H9 (cell line): ENCODE results near the gene ATE1. TPM values are rescaled to one million over a fixed set of nuclear protein-coding genes. Genes with fewer than 3 reads are reported as not detected.

Experiments
- DNase-seq: peaks from one replicate; pipeline ENCODE4 v3.0.0-alpha.2; 2017
- H2AFZ ChIP-seq: one replicate; pipeline ENCODE4 v1.6.1; 2013; ENCODE audit warnings: mild to moderate bottlenecking, low read length, control low read depth, moderate library complexity
- H2AK5ac ChIP-seq: 2 replicates; pipeline ENCODE4 v1.6.1; 2013; ENCODE audit warnings: low read length, control low read depth, mixed read lengths; ENCODE audit not compliant: insufficient read length
- H2BK120ac ChIP-seq: one replicate; pipeline ENCODE4 v1.6.1; 2013; ENCODE audit warnings: low read depth, mild to moderate bottlenecking, low read length, control low read depth, inconsistent platforms; ENCODE audit not compliant: poor library complexity, severe bottlenecking
- H2BK12ac ChIP-seq: 2 replicates; pipeline ENCODE4 v1.6.1; 2013; ENCODE audit warnings: low read length, control low read depth, mixed read lengths, low read depth; ENCODE audit not compliant: insufficient read length
- H2BK15ac ChIP-seq: 2 replicates; pipeline ENCODE4 v1.6.1; 2013; ENCODE audit warnings: low read depth, low read length, control low read depth
- H2BK20ac ChIP-seq: one replicate; pipeline ENCODE4 v1.6.1; 2013; ENCODE audit warnings: low read depth, mild to moderate bottlenecking, low read length, control low read depth, inconsistent platforms; ENCODE audit not compliant: poor library complexity, severe bottlenecking
- H2BK5ac ChIP-seq: 2 replicates; pipeline ENCODE4 v1.6.1; 2013; ENCODE audit warnings: low read length, control low read depth, mixed read lengths; ENCODE audit not compliant: insufficient read length
- H3K14ac ChIP-seq: 2 replicates; pipeline ENCODE4 v1.6.1; 2013; ENCODE audit warnings: low read length, control low read depth; ENCODE audit not compliant: insufficient read depth
- H3K18ac ChIP-seq: 2 replicates; pipeline ENCODE4 v1.6.1; 2013; ENCODE audit warnings: low read depth, mild to moderate bottlenecking, mixed read lengths, low read length, control low read depth; ENCODE audit not compliant: insufficient read length
- H3K23ac ChIP-seq: 2 replicates; pipeline ENCODE4 v1.6.1; 2013; ENCODE audit warnings: low read length, control low read depth, mixed read lengths, low read depth; ENCODE audit not compliant: insufficient read length
- H3K23me2 ChIP-seq: 2 replicates; pipeline ENCODE4 v1.6.1; 2013; ENCODE audit warnings: low read depth, mild to moderate bottlenecking, mixed read lengths, low read length, control low read depth; ENCODE audit not compliant: insufficient read length, poor library complexity, severe bottlenecking
- H3K27ac ChIP-seq: 2 replicates; pipeline ENCODE4 v1.5.1; 2013; ENCODE audit warnings: low read length, control low read depth, mixed read lengths, low read depth; ENCODE audit not compliant: insufficient read length
- H3K27me3 ChIP-seq: 2 replicates; pipeline ENCODE4 v1.6.1; 2013; ENCODE audit warnings: low read length, control low read depth, inconsistent platforms; ENCODE audit not compliant: insufficient read depth
- H3K4ac ChIP-seq: 2 replicates; pipeline ENCODE4 v1.6.1; 2013; ENCODE audit warnings: low read depth, mild to moderate bottlenecking, control low read depth, inconsistent platforms, low read length, moderate library complexity
- H3K4me1 ChIP-seq: 2 replicates; pipeline ENCODE4 v1.6.1; 2013; ENCODE audit warnings: low read length, control low read depth, inconsistent platforms; ENCODE audit not compliant: insufficient read depth
- H3K4me2 ChIP-seq: 2 replicates; pipeline ENCODE4 v1.6.1; 2013; ENCODE audit warnings: low read length, control low read depth, mixed read lengths; ENCODE audit not compliant: insufficient read length, insufficient read depth
- H3K56ac ChIP-seq: 2 replicates; pipeline ENCODE4 v1.6.1; 2013; ENCODE audit warnings: low read depth, mild to moderate bottlenecking, mixed read lengths, low read length, control low read depth; ENCODE audit not compliant: insufficient read length
- H3K79me1 ChIP-seq: 2 replicates; pipeline ENCODE4 v1.6.1; 2013; ENCODE audit warnings: low read depth, mild to moderate bottlenecking, moderate library complexity, low read length, control low read depth, inconsistent platforms; ENCODE audit not compliant: insufficient read depth, poor library complexity, severe bottlenecking
- H3K79me2 ChIP-seq: 2 replicates; pipeline ENCODE4 v1.6.1; 2013; ENCODE audit warnings: low read length, control low read depth, inconsistent platforms; ENCODE audit not compliant: insufficient read depth
- H3K9ac ChIP-seq: 2 replicates; pipeline ENCODE4 v1.6.1; 2013; ENCODE audit warnings: low read length, control low read depth, mixed read lengths; ENCODE audit not compliant: insufficient read length; ENCODE audit errors: extremely low read depth
- H3K9me3 ChIP-seq: one replicate; pipeline ENCODE4 v1.6.1; 2013; ENCODE audit warnings: low read depth, low read length, inconsistent platforms; ENCODE audit not compliant: control insufficient read depth
- H3T11ph ChIP-seq: one replicate; pipeline ENCODE4 v1.6.1; 2013; ENCODE audit warnings: mild to moderate bottlenecking, low read length, control low read depth, inconsistent platforms
- H4K20me1 ChIP-seq: one replicate; pipeline ENCODE4 v1.6.1; 2013; ENCODE audit not compliant: control insufficient read depth, insufficient read length, insufficient read depth
- H4K5ac ChIP-seq: 2 replicates; pipeline ENCODE4 v1.6.1; 2013; ENCODE audit warnings: low read depth, mild to moderate bottlenecking, mixed read lengths, low read length, control low read depth; ENCODE audit not compliant: insufficient read length
- H4K8ac ChIP-seq: replicated peaks from 2 replicates; pipeline ENCODE4 v1.6.1; 2013; ENCODE audit warnings: low read length, control low read depth, mixed read lengths, low read depth; ENCODE audit not compliant: insufficient read length
- H4K91ac ChIP-seq: 2 replicates; pipeline ENCODE4 v1.6.1; 2013; ENCODE audit warnings: low read depth, mild to moderate bottlenecking, moderate library complexity, mixed read lengths, low read length, control low read depth; ENCODE audit not compliant: insufficient read length
- H3K27ac Mint-ChIP-seq, 3 experiments: 2 replicates in 2 of 3; 3 replicates in 1 of 3; pipeline ENCODE4 v1.8.0; 2020 to 2021; ENCODE audit warnings: mixed read lengths in 3 of 3, mild to moderate bottlenecking in 1 of 3, moderate library complexity in 1 of 3
- H3K27me3 Mint-ChIP-seq: 2 replicates; pipeline ENCODE4 v1.8.0; 2021; ENCODE audit warnings: low read depth, mild to moderate bottlenecking, moderate library complexity, mixed read lengths
- H3K36me3 Mint-ChIP-seq, 3 experiments: 2 replicates in 2 of 3; 3 replicates in 1 of 3; pipeline ENCODE4 v1.8.0; 2020 to 2021; ENCODE audit warnings: low read depth in 3 of 3, mixed read lengths in 3 of 3; ENCODE audit not compliant: insufficient read depth in 1 of 3
- H3K4me1 Mint-ChIP-seq, 2 experiments: 2 replicates each; pipeline ENCODE4 v1.8.0; 2020; ENCODE audit warnings: mixed read lengths in 2 of 2
- H3K4me3 Mint-ChIP-seq, 2 experiments: 2 replicates in 1 of 2; 3 replicates in 1 of 2; pipeline ENCODE4 v1.8.0; 2020 to 2021; ENCODE audit warnings: mild to moderate bottlenecking in 2 of 2, mixed read lengths in 2 of 2, moderate library complexity in 1 of 2
- H3K9me3 Mint-ChIP-seq, 2 experiments: 2 replicates in 1 of 2; 3 replicates in 1 of 2; pipeline ENCODE4 v1.8.0; 2020; ENCODE audit warnings: mild to moderate bottlenecking in 2 of 2, mixed read lengths in 2 of 2, moderate library complexity in 1 of 2
- WGBS: extraction: QIAGEN DNeasy Blood & Tissue Kit; methylation state at CpG from one replicate; pipeline ENCODE4 v1.1.7; 2013; ENCODE audit warnings: missing lambda C conversion rate, low lambda C conversion rate, mixed read lengths; ENCODE audit not compliant: insufficient read length; ENCODE audit errors: extremely low coverage; 5-methylcytosine and 5-hydroxymethylcytosine counted together
- total RNA-seq: library from RNA; stranded (reverse); gene quantifications from 2 replicates; pipeline ENCODE4 v1.2.1, GENCODE V29; 2021
- TF ChIP-seq, protein P1 (sequence below): fragments of 200-600 bp; sonication (generic); conservative IDR thresholded peaks from 3 replicates; pipeline ENCODE4 v1.8.0; 2021; ENCODE audit warnings: antibody characterized with exemption, mild to moderate bottlenecking

ATE1 gene
- total RNA-seq, 1 experiment from 2014 or later, result 29.0 TPM

DNA sequence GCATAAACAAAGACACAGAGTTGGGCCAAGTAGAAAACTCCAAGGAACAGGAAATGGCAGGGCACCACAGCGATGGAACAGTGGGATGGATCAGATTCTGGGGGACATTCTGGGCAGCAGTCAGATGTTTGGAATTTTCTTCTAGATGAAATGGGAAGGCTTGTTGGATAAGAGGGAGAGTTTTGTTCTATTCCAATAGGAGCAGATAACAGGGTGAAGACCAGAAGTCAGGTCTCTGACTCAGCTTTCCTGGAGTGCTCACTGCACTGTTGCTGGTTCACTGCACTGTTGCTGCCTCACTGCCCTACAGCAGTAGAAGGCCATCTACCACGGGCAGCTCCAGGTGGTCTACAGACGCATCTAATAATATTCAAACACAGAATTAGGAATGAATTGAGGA lies 135.6 kb downstream of the ATE1 start:
- no peak overlapping the region for H3K4me2 ChIP-seq
- no peak overlapping the region for H3K27ac ChIP-seq
- Mint-ChIP-seq H3K9me3 (no peaks in the 10 kb centered on the region), H3K4me3 (no peak overlapping the region; a peak in 1 of 5 replicates), H3K36me3 (no peaks in the 10 kb centered on the region; a peak in 3 of 7 replicates), H3K27ac (peak overlapping the region in 2 of 3 experiments; percentile 3 to 20; a peak in 4 of 7 replicates), H3K4me1 (peaks cover 0 to 6% of the 10 kb centered on the region in 2 experiments; a peak in 2 of 4 replicates), H3K27me3 (no peaks in the 10 kb centered on the region)
- no peaks in the 10 kb centered on the region for H3K9me3 ChIP-seq
- no peak overlapping the region for H4K8ac ChIP-seq
- no peak overlapping the region for H3K14ac ChIP-seq
- no peak overlapping the region for H4K91ac ChIP-seq
- H2BK5ac ChIP-seq, result no peak overlapping the region
- no peak overlapping the region for H3K9ac ChIP-seq
- no peak overlapping the region for H2AFZ ChIP-seq
- no peaks in the 10 kb centered on the region for H3K23me2 ChIP-seq
- no peak overlapping the region for H2BK120ac ChIP-seq
- no peaks in the 10 kb centered on the region for H3K79me1 ChIP-seq
- H2BK12ac ChIP-seq, result no peak overlapping the region
- no peak overlapping the region for H2AK5ac ChIP-seq
- H3K23ac ChIP-seq, result no peak overlapping the region
- no peak for DNase-seq
- H3T11ph ChIP-seq, result no peak overlapping the region
- H3K4ac ChIP-seq, result no peak overlapping the region
- no peaks in the 10 kb centered on the region for H3K4me1 ChIP-seq
- no peak overlapping the region for H3K56ac ChIP-seq
- TF ChIP-seq, protein P1, sequence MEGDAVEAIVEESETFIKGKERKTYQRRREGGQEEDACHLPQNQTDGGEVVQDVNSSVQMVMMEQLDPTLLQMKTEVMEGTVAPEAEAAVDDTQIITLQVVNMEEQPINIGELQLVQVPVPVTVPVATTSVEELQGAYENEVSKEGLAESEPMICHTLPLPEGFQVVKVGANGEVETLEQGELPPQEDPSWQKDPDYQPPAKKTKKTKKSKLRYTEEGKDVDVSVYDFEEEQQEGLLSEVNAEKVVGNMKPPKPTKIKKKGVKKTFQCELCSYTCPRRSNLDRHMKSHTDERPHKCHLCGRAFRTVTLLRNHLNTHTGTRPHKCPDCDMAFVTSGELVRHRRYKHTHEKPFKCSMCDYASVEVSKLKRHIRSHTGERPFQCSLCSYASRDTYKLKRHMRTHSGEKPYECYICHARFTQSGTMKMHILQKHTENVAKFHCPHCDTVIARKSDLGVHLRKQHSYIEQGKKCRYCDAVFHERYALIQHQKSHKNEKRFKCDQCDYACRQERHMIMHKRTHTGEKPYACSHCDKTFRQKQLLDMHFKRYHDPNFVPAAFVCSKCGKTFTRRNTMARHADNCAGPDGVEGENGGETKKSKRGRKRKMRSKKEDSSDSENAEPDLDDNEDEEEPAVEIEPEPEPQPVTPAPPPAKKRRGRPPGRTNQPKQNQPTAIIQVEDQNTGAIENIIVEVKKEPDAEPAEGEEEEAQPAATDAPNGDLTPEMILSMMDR, result no peak
- no peak overlapping the region for H2BK20ac ChIP-seq
- H4K5ac ChIP-seq, result no peak overlapping the region
- H3K27me3 ChIP-seq, result no peaks in the 10 kb centered on the region
- H3K79me2 ChIP-seq, result no peaks in the 10 kb centered on the region
- no CpG with 5 or more reads among the region's 3 CpGs for WGBS
- no peaks in the 10 kb centered on the region for H4K20me1 ChIP-seq
- H3K18ac ChIP-seq, result no peak overlapping the region
- no peak overlapping the region for H2BK15ac ChIP-seq
